SK-N-SH (cell line): ENCODE data around the gene PRM1.

Experiments used
- MXI1 ChIP-seq: IDR thresholded peaks from 2 replicates; pipeline ENCODE4 v1.6.1; 2012; ENCODE audit warnings: mild to moderate bottlenecking, low read depth, low read length, improper control_type of control experiment
- POLR2AphosphoS5 ChIP-seq: IDR thresholded peaks from 2 replicates; pipeline ENCODE4 v1.6.1; 2012; ENCODE audit warnings: low read depth, low read length
- TF ChIP-seq, protein P1 (sequence below): fragments of 200-600 bp; sonication (generic); IDR thresholded peaks from 2 replicates; pipeline ENCODE4 v1.6.1; 2017; ENCODE audit warnings: antibody characterized with exemption, mild to moderate bottlenecking, moderate library complexity

DNA sequence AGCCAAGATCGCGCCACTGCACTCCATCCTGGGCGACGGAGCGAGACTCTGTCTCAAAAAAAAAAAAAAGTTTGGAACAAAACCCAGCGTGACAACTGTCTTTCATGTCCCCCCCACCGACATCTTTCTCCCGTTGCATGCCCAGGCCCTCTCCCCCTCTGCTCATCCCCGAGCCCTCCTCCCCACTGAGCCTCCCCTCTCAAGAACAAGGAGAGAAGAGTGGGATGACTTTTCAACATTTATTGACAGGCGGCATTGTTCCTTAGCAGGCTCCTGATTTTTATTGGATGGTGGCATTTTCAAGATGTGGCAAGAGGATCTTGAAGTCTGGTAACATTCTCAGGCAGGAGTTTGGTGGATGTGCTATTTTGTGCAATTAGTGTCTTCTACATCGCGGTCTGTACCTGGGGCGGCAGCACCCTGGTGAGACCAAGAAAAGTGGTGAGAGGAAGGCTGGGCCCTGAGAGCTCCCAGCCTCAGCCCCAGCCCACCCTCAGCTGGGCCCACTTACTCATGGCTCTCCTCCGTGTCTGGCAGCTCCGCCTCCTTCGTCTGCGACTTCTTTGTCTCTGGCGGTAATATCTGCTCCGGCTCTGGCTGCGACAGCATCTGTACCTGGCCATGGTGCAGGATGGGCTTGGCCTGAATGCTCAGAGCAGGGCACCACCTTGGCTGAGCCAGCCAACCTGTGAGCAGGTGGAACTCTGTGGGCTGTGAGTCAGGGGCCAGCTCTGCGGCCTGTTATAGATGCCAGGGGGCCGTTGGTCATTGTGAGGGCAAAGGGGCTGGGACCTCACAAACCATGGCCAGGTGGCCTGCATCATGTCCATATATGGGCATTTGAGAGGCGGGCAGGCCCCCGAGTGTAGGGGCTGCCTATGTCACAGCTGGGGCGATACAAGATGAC is at the start of gene PRM1:
- no peak for TF ChIP-seq MXI1
- TF ChIP-seq, protein P1, sequence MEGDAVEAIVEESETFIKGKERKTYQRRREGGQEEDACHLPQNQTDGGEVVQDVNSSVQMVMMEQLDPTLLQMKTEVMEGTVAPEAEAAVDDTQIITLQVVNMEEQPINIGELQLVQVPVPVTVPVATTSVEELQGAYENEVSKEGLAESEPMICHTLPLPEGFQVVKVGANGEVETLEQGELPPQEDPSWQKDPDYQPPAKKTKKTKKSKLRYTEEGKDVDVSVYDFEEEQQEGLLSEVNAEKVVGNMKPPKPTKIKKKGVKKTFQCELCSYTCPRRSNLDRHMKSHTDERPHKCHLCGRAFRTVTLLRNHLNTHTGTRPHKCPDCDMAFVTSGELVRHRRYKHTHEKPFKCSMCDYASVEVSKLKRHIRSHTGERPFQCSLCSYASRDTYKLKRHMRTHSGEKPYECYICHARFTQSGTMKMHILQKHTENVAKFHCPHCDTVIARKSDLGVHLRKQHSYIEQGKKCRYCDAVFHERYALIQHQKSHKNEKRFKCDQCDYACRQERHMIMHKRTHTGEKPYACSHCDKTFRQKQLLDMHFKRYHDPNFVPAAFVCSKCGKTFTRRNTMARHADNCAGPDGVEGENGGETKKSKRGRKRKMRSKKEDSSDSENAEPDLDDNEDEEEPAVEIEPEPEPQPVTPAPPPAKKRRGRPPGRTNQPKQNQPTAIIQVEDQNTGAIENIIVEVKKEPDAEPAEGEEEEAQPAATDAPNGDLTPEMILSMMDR, result no peak
- no peak for TF ChIP-seq POLR2AphosphoS5
